ENCODE results near the gene SERPINB10.

The SERPINB10 gene

GRCh38 chr18:63949068-63949737, 41.4 kb downstream of the SERPINB10 start, which contains the start of gene HMSD:
Gene HMSD (plus strand): TSS chr18:63949301. CDS start chr18:63953456, 4,155 bp downstream.
- H3K4me3 Mint-ChIP-seq, result peak within 1 kb of the TSS; percentile 81

GRCh38 chr18:63951302-63951705, 43.5 kb downstream of the SERPINB10 start:
- peak overlapping the region; percentile 24 for H3K4me3 Mint-ChIP-seq
- peaks cover 10% of the 10 kb centered on the region for H3K36me3 Mint-ChIP-seq (ENCODE audit: low read depth)
- H3K27me3 Mint-ChIP-seq, result peaks cover 39% of the 10 kb centered on the region
- peak overlapping the region; percentile 69 for H3K27ac Mint-ChIP-seq
- H3K4me1 Mint-ChIP-seq (ENCODE audit: low read depth), result peaks cover 48% of the 10 kb centered on the region
- H3K9me3 Mint-ChIP-seq, result peaks cover 4% of the 10 kb centered on the region

More at GRCh38 chr18:63949068-63949737, 41.4 kb downstream of the SERPINB10 start, which contains the start of gene HMSD:
- peaks cover 45% of the 10 kb centered on the region for H3K27me3 Mint-ChIP-seq
- H3K27ac Mint-ChIP-seq, result peak within 1 kb of the TSS; percentile 58
- peaks cover 4% of the 10 kb centered on the region for H3K36me3 Mint-ChIP-seq (ENCODE audit: low read depth)
- peaks cover 48% of the 10 kb centered on the region for H3K4me1 Mint-ChIP-seq (ENCODE audit: low read depth)
- peaks cover 4% of the 10 kb centered on the region for H3K9me3 Mint-ChIP-seq

- H3K27me3 Mint-ChIP-seq, result peaks cover 36% of the 10 kb centered on the region
Observed at GRCh38 chr18:63953811-63954210, 46.1 kb downstream of the SERPINB10 start.

GRCh38 chr18:63956755-63957154, 49.0 kb downstream of the SERPINB10 start:
- Mint-ChIP-seq H3K4me1 (ENCODE audit: low read depth) (peaks cover 5% of the 10 kb centered on the region), H3K36me3 (ENCODE audit: low read depth) (peaks cover 5% of the 10 kb centered on the region), H3K9me3 (no peaks in the 10 kb centered on the region), H3K27ac (no peak overlapping the region), H3K4me3 (no peak overlapping the region), H3K27me3 (peaks cover 54% of the 10 kb centered on the region)

More at GRCh38 chr18:63953811-63954210, 46.1 kb downstream of the SERPINB10 start:
- H3K9me3 Mint-ChIP-seq, result peaks cover 4% of the 10 kb centered on the region
- no peak overlapping the region for H3K4me3 Mint-ChIP-seq
- no peak overlapping the region for H3K27ac Mint-ChIP-seq
- H3K36me3 Mint-ChIP-seq (ENCODE audit: low read depth), result peaks cover 10% of the 10 kb centered on the region
- peaks cover 29% of the 10 kb centered on the region for H3K4me1 Mint-ChIP-seq (ENCODE audit: low read depth)

- Mint-ChIP-seq H3K27ac (no peak overlapping the region), H3K36me3 (ENCODE audit: low read depth) (no peaks in the 10 kb centered on the region), H3K4me3 (no peak overlapping the region), H3K27me3 (peaks cover 39% of the 10 kb centered on the region), H3K9me3 (no peaks in the 10 kb centered on the region), H3K4me1 (ENCODE audit: low read depth) (peaks cover 7% of the 10 kb centered on the region)
Observed at GRCh38 chr18:63960891-63961290, 53.1 kb downstream of the SERPINB10 start.

- H3K27me3 Mint-ChIP-seq, result peaks cover 33% of the 10 kb centered on the region
- peaks cover 7% of the 10 kb centered on the region for H3K4me1 Mint-ChIP-seq (ENCODE audit: low read depth)
- no peaks in the 10 kb centered on the region for H3K36me3 Mint-ChIP-seq (ENCODE audit: low read depth)
- no peak overlapping the region for H3K27ac Mint-ChIP-seq
- no peak overlapping the region for H3K4me3 Mint-ChIP-seq
- no peaks in the 10 kb centered on the region for H3K9me3 Mint-ChIP-seq
Observed at GRCh38 chr18:63961435-63961980, 53.8 kb downstream of the SERPINB10 start.

- no peak overlapping the region for H3K27ac Mint-ChIP-seq
- no peaks in the 10 kb centered on the region for H3K9me3 Mint-ChIP-seq
- no peaks in the 10 kb centered on the region for H3K36me3 Mint-ChIP-seq (ENCODE audit: low read depth)
- H3K27me3 Mint-ChIP-seq, result peaks cover 27% of the 10 kb centered on the region
- H3K4me3 Mint-ChIP-seq, result no peak overlapping the region
- H3K4me1 Mint-ChIP-seq (ENCODE audit: low read depth), result peaks cover 7% of the 10 kb centered on the region
Observed at GRCh38 chr18:63962137-63962536, 54.4 kb downstream of the SERPINB10 start.

GRCh38 chr18:63963615-63964256, 56.0 kb downstream of the SERPINB10 start:
- Mint-ChIP-seq H3K9me3 (no peaks in the 10 kb centered on the region), H3K27ac (no peak overlapping the region), H3K36me3 (ENCODE audit: low read depth) (no peaks in the 10 kb centered on the region), H3K4me3 (no peak overlapping the region), H3K4me1 (ENCODE audit: low read depth) (peaks cover 9% of the 10 kb centered on the region), H3K27me3 (peaks cover 19% of the 10 kb centered on the region)

- Mint-ChIP-seq H3K4me1 (ENCODE audit: low read depth) (peaks cover 20% of the 10 kb centered on the region), H3K4me3 (no peak overlapping the region), H3K36me3 (ENCODE audit: low read depth) (no peaks in the 10 kb centered on the region), H3K9me3 (no peaks in the 10 kb centered on the region), H3K27ac (no peak overlapping the region), H3K27me3 (peaks cover 10% of the 10 kb centered on the region)
Observed at GRCh38 chr18:63964908-63965307, 57.1 kb downstream of the SERPINB10 start.

GRCh38 chr18:63965716-63966330, 58.1 kb downstream of the SERPINB10 start:
- Mint-ChIP-seq H3K4me3 (no peak overlapping the region), H3K9me3 (no peaks in the 10 kb centered on the region), H3K36me3 (ENCODE audit: low read depth) (no peaks in the 10 kb centered on the region), H3K27ac (no peak overlapping the region), H3K4me1 (ENCODE audit: low read depth) (peaks cover 24% of the 10 kb centered on the region), H3K27me3 (peaks cover 5% of the 10 kb centered on the region)

- no peaks in the 10 kb centered on the region for H3K36me3 Mint-ChIP-seq (ENCODE audit: low read depth)
- peak within 1 kb of the TSS; percentile 96 for H3K27ac Mint-ChIP-seq
- H3K9me3 Mint-ChIP-seq, result no peaks in the 10 kb centered on the region
- no peaks in the 10 kb centered on the region for H3K27me3 Mint-ChIP-seq
- peak within 1 kb of the TSS; percentile 91 for H3K4me3 Mint-ChIP-seq
- peaks cover 54% of the 10 kb centered on the region for H3K4me1 Mint-ChIP-seq (ENCODE audit: low read depth)
Observed at GRCh38 chr18:63969942-63970808, 62.4 kb downstream of the SERPINB10 start, which contains the start of gene SERPINB8. Gene SERPINB8 (plus strand): TSS chr18:63970081. CDS start chr18:63978309, 8,228 bp downstream.

- Mint-ChIP-seq H3K4me3 (peak overlapping the region; percentile 91), H3K4me1 (ENCODE audit: low read depth) (peaks cover 61% of the 10 kb centered on the region), H3K27me3 (no peaks in the 10 kb centered on the region), H3K9me3 (no peaks in the 10 kb centered on the region), H3K27ac (peak overlapping the region; percentile 96), H3K36me3 (ENCODE audit: low read depth) (no peaks in the 10 kb centered on the region)
Observed at GRCh38 chr18:63970809-63971205, 63.0 kb downstream of the SERPINB10 start.

GRCh38 chr18:63971320-63972001, 63.7 kb downstream of the SERPINB10 start:
- no peaks in the 10 kb centered on the region for H3K36me3 Mint-ChIP-seq (ENCODE audit: low read depth)
- peaks cover 61% of the 10 kb centered on the region for H3K4me1 Mint-ChIP-seq (ENCODE audit: low read depth)
- H3K9me3 Mint-ChIP-seq, result no peaks in the 10 kb centered on the region
- H3K27ac Mint-ChIP-seq, result peak overlapping the region; percentile 96
- peak overlapping the region; percentile 91 for H3K4me3 Mint-ChIP-seq
- H3K27me3 Mint-ChIP-seq, result no peaks in the 10 kb centered on the region

GRCh38 chr18:63972002-63972376, 64.2 kb downstream of the SERPINB10 start:
- H3K27me3 Mint-ChIP-seq, result no peaks in the 10 kb centered on the region
- H3K9me3 Mint-ChIP-seq, result no peaks in the 10 kb centered on the region
- peak overlapping the region; percentile 96 for H3K27ac Mint-ChIP-seq
- H3K4me1 Mint-ChIP-seq (ENCODE audit: low read depth), result peaks cover 61% of the 10 kb centered on the region
- H3K36me3 Mint-ChIP-seq (ENCODE audit: low read depth), result no peaks in the 10 kb centered on the region
- H3K4me3 Mint-ChIP-seq, result peak overlapping the region; percentile 91
